NCI-H510A (cell line): Measurements from ENCODE around the gene METTL9.
"Not testable (repeated sequence)": the region's sequence is repeated elsewhere in the genome, so short reads cannot be mapped to it uniquely, and the experiment has no call there.

Experiments used
- DNase-seq: peaks from one replicate; lab custom pipeline; 2025; lab: John Stamatoyannopoulos, UW

The METTL9 gene

DNA sequence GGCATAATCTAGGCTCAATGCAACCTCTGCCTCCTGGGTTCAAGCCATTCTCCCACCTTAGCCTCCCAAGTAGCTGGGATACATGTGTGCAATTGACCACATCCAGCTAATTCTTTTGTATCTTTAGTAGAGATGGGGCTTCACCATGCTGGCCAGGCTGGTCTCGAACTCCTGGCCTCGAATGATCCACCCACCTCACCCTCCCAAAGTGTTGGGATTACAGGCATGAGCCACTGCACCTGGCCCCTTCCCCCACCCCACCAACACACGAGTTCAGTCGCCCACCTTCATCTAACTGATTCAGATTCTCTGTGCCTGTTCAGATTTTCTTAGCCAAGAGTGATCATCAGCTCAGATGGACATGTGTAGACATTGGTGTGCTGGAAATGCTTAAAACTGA is 25.0 kb upstream of the METTL9 start:
- DNase-seq: no peak

GRCh38 chr16:21576323-21576722 is 23.1 kb upstream of the METTL9 start:
- DNase-seq: not testable (repeated sequence)

DNA sequence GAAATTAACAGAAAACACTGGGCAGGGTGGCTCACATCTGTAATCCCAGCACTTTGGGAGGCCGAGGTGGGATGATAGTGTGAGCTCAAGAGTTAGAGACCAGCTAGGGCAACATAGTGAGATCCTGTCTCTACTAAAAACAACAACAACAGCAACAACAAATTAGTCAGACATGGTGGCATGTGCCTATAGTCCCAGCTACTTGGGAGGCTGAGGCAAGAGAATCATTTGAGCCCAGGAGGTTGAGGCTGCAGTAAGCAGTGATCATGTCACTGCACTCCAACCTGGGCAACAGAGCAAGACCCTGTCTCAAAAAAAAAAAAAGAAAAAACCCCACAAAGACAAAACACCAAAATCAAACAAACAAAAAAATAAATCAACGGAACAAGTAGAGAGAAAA is 21.9 kb upstream of the METTL9 start:
- DNase-seq: not testable (repeated sequence)

DNA sequence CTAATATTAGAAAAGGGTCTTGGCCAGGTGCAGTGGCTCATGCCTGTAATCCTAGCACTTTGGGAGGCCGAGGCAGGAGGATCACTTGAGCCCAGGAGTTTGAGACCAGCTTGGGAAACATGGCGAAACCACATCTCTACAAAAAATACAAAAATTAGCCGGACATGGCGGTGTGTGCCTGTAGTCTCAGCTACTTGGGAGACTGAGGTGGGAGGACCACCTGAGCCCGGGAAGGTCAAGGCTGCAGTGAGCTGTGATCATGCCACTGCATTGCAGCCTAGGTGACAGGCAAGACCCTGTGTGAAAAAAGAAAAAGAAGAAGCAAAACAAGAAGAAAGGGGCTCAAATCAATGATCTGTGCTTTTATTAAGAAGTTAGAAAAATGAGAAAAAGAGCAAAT is 21.1 kb upstream of the METTL9 start:
- DNase-seq: not testable (repeated sequence)

- DNase-seq: not testable (repeated sequence)
These were observed 19.2 kb upstream of the METTL9 start for GRCh38 chr16:21580131-21580530.

DNA sequence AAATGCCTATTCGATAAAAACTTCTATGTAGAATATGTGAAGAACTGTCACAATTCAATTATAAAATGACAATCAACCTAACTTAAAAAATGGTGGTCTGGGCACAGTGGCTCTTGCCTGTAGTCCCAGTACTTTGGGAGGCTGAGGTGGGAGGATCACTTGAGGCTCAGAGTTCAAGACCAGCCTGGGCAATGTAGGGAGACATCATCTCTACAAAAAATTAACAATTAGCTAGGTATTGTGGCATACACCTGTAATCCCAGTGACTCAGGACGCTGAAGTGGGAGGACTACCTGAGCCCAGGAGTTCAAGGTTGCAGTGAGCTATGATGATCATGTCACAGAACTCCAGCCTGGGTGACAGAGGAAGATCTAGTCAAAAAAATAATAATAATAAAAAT is 18.6 kb upstream of the METTL9 start:
- no peak for DNase-seq

- no peak for DNase-seq
These were observed 14.6 kb upstream of the METTL9 start for GRCh38 chr16:21584817-21585216.

DNA sequence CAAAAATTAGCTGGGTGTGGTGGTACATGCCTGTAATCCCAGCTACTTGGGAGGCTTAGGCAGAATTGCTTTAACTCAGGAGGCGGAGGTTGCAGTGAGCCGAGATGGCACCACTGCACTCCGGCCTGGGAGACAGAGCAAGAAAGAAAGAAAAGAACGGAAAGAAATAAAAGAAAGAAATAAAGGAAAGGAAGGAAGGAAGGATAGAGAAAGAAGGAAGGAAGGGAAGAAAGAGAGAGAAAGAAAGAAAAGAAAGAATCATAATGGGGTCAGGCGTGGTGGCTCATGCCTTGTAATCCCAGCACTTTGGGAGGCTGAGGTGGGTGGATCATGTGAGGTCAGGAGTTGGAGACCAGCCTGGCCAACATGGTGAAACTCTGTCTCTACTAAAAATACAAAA is 10.8 kb upstream of the METTL9 start:
- DNase-seq: not testable (repeated sequence)

GRCh38 chr16:21589551-21589950 is 9.8 kb upstream of the METTL9 start:
- no peak for DNase-seq

DNA sequence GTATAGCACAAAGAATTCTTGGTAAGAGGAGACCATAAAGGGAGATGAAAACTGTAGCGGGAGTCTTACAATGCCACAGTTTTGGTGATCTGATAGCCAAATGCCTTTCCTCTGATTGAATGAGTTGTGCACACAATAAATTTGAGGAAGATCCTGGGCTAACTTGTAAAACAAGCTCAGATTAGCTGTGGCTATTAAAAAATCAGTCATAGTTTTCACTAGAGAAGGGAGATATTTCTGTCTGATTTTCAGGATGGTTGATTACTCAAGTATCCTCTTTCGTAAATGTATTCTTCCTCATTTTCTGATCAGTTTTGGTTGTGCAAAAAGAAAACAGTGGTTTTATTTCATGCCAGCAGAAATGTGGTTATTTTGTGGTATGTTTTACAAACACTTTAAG is 9.1 kb upstream of the METTL9 start:
- DNase-seq: no peak

- no peak for DNase-seq
These were observed 8.6 kb upstream of the METTL9 start for GRCh38 chr16:21590796-21591195.

DNA sequence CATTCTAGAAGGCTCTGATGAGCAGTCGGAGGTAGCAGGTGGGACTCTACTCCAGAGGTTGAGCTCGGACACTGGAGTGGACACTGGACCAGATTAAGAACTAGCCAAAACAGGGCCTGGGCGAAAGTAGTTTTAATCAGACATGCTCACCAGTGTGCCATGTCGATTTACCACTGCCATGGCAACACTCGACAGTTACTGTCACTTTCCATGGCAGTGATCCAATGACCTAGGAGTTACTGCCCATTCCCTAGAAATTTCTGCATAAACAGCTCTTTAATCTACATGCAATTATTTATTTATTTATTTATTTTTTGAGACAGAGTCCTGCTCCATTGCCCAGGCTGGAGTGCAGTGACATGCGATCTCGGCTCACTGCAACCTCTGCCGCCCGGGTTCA is 7.2 kb upstream of the METTL9 start:
- no peak for DNase-seq

GRCh38 chr16:21593530-21594289 is 5.7 kb upstream of the METTL9 start:
- no peak for DNase-seq

DNA sequence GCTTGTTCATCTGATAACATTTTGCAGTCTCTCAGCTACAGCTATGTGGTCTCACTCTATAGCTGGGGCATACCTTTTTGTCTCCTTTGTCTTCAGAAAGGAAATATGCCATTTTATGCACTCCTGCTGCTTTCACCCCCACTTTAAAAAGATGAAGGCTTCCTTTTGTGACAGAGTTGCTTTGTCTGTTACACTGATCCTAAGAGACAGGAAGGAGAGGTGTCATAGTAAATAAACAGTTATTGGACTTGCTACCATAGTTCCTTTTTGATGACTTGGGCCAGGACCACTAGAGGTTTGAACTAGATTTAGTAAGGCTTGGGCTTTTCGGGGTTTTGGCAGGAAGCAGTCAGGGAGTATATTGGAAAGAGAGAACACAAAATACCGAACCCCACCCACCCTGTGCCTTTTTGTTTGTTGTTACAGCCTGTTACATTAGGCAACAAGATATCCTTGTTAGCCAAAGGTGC is 1.8 kb upstream of the METTL9 start:
- no peak for DNase-seq

DNA sequence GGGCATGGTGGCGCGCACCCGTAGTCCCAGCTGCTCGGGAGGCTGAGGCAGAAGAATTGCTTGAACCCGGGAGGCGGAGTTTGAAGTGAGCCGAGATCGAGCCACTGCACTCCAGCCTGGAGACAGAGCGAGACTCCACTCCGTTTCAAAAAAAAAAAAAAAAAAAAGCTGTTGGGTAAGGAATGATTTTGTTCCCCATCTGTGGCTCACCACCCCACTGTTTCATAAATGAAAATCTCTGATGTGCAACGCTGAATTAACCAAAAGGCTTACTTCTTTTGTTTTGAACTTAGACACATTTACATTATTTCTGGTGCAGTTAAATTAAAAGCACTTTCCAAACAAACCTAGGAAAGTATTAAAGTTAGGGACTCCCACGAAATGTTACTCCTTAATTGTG is 1.2 kb upstream of the METTL9 start:
- no peak for DNase-seq

GRCh38 chr16:21598701-21599121 is 666 bp upstream of the METTL9 start:
- DNase-seq: no peak

DNA sequence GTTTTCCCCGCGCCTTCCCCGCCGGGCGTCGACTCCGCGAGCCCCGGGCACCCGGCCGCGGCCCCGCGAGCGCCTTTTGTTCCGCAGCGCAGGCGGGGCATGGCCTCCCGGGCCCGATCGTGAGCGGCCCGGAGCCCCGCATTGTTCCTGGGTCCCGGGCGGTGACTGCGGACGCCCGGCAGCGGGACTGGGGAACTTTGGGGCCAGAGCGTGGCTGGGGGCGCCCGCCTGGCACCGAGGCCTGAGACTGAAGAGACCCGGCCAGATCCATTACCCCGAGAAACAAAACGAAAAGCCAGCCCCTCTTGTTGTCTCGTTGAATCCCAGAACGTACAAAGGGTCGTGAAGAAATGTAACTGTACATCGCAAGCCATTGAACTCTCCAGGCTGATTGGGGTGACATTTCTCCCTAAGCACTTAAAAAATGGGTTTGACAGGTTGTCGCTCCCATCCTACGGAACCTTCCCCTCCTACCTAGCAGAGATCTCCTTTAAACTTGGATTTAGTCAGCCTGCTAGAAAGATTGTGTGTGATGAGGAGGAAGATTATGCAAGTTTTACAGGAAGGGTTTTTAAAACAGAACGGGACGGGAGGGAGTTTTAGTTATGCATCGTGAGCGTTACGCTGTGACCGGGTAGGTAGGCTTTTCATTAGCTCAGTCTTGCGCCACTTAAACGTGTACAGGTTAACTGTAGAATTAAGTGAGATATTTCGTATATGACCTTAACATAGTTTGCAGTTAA is 825 bp downstream of the METTL9 start:
- peak; percentile 13 for DNase-seq

DNA sequence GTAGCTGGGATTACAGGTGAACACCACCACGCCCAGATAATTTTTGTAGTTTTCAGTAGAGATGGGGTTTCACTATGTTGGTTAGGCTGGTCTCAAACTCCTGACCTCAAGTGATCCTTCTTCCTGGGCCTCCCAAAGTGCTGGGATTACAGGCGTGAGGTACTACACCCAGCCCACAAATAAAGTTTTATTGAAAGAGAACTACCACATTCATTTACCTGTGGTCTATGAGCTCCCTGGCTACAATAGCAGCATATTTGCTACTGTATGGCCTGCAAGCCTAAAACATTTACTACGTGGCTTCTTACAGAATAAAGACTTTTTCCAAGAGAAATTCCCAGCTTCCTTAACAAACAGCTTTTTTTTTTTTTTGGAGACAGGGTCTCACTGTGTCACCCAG is 3.4 kb downstream of the METTL9 start:
- no peak for DNase-seq

GRCh38 chr16:21603928-21604327 is 4.6 kb downstream of the METTL9 start:
- DNase-seq: no peak

- not testable (repeated sequence) for DNase-seq
These were observed 6.5 kb downstream of the METTL9 start for GRCh38 chr16:21605848-21606247.

DNA sequence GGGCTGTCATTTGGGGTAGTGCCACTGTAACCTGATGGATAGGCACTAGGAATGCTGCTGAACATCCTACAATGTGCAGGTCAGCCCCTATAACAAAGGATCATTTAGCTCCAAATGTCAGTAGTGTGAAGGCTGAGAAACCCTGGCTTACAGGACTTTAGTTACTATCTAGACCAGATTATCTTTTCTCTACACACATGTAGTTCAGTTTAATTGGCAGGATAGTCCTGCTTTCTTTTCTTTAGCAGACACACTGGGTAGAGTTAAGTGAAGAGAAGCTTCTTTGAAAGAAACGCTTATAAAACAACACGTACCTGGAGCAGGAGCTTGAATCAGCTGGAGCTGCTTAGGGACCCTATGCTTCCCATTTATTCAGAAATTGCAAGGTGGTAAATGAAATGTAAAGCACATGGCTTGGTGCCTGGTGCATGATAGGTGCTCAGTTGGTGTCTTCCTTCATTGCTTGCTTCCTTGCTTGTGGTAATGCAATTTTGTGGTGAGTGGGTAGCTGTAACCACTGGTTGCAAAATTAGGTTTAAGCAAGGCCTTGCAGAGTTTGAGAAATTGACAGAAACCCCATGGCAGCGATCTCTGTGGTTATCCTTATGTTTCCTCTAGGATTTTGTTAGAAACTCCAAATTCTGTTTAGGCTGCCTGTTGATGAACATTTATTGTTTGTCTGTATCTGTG is 9.4 kb downstream of the METTL9 start:
- DNase-seq: no peak

DNA sequence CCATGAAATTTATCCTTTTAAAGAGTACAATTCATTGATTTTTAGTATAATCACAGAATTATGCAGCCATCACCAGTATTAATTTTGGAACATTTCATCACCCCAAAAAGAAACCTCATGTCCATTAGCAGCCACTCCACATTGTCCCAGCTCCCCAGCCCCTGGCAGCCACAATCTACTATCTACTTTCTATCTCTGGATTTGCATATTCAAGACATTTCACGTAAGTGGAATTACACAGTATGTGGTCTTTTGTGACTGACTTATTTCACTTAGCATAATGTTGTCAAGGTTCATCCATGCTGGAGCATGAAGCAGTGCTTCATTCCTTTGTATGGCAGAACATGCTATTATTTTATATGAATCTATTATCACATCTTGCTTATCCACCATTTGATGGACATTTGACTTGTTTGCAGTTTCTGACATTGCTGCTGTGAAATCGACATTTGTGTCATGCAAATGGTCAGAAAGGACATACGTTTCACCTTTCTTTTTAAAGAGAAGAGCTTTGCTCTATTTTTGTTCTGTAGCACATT is 10.7 kb downstream of the METTL9 start:
- DNase-seq: no peak

- DNase-seq: no peak
These were observed 11.4 kb downstream of the METTL9 start for GRCh38 chr16:21610766-21611165.
